CD4-positive, CD25-positive, alpha-beta regulatory T cell (primary cell): Measurements from ENCODE around the gene FREM1. TPM values are rescaled to one million over a fixed set of nuclear protein-coding genes. Genes with fewer than 3 reads are reported as not detected.

Source experiments
- ATAC-seq, 2 donors: fragments of 150-1000 bp; cut with Tn5 transposase; one replicate each; pipeline ENCODE4 v1.10.0; 2021; ENCODE audit warnings: low read depth in 2 of 2, moderate number of reproducible peaks in 2 of 2, moderate library complexity in 1 of 2
- DNase-seq, 3 donors: peaks; one replicate each; pipeline versions ENCODE4 v3.0.0 to v3.0.0-alpha.2; 2012 to 2022; ENCODE audit warnings: mixed read lengths in 1 of 3
- H3K27ac ChIP-seq: one replicate; pipeline ENCODE4 v1.7.0; 2013; ENCODE audit warnings: mild to moderate bottlenecking, low read length; ENCODE audit not compliant: insufficient read depth, poor library complexity, severe bottlenecking
- H3K27me3 ChIP-seq: one replicate; pipeline ENCODE4 v1.7.0; 2013; ENCODE audit warnings: low read length; ENCODE audit not compliant: control insufficient read depth, insufficient read depth
- H3K36me3 ChIP-seq: one replicate; pipeline ENCODE4 v1.7.0; 2013; ENCODE audit warnings: mild to moderate bottlenecking, low read length, moderate library complexity; ENCODE audit not compliant: control insufficient read depth, insufficient read depth
- H3K4me1 ChIP-seq: 2 replicates; pipeline ENCODE4 v1.7.0; 2013; ENCODE audit warnings: mild to moderate bottlenecking, low read length; ENCODE audit not compliant: insufficient read depth, control insufficient read depth, poor library complexity, severe bottlenecking
- H3K4me3 ChIP-seq: one replicate; pipeline ENCODE4 v1.7.0; 2013; ENCODE audit warnings: low read depth, mild to moderate bottlenecking, low read length, moderate library complexity
- H3K9me3 ChIP-seq, 2 experiments: 1 replicate in 1 of 2; 2 replicates in 1 of 2; pipeline ENCODE4 v1.7.0; 2013; ENCODE audit warnings: low read length in 2 of 2, mild to moderate bottlenecking in 1 of 2, moderate library complexity in 1 of 2; ENCODE audit not compliant: control insufficient read depth in 2 of 2
- H3K27ac Mint-ChIP-seq, 3 donors: one replicate each; pipeline ENCODE4 v1.8.0; 2020 to 2022; ENCODE audit warnings: mild to moderate bottlenecking in 3 of 3, mixed read lengths in 3 of 3, moderate library complexity in 2 of 3
- H3K27me3 Mint-ChIP-seq: one replicate; pipeline ENCODE4 v1.8.0; 2022; ENCODE audit warnings: mild to moderate bottlenecking, mixed read lengths
- H3K36me3 Mint-ChIP-seq: one replicate; pipeline ENCODE4 v1.8.0; 2020; ENCODE audit warnings: mixed read lengths
- H3K4me1 Mint-ChIP-seq, 4 donors: one replicate each; pipeline ENCODE4 v1.8.0; 2020 to 2022; ENCODE audit warnings: mixed read lengths in 4 of 4, mild to moderate bottlenecking in 1 of 4
- H3K4me3 Mint-ChIP-seq, 4 donors: one replicate each; pipeline ENCODE4 v1.8.0; 2020 to 2022; ENCODE audit warnings: mild to moderate bottlenecking in 4 of 4, mixed read lengths in 4 of 4, moderate library complexity in 3 of 4
- H3K9me3 Mint-ChIP-seq, 7 donors: one replicate each; pipeline ENCODE4 v1.8.0; 2020 to 2022; ENCODE audit warnings: mixed read lengths in 7 of 7, mild to moderate bottlenecking in 3 of 7, moderate library complexity in 2 of 7
- polyA plus RNA-seq, 4 donors: library from polyadenylated mRNA; unstranded; fragments of 300-500 nt; fragmentation: Illumina TruSeq; gene quantifications; one replicate each; pipeline ENCODE4 v1.2.3, GENCODE V29; 2021
- total RNA-seq: library from RNA; stranded (reverse); gene quantifications from one replicate; pipeline ENCODE4 v1.2.3, GENCODE V29; 2022

The FREM1 gene
- total and polyA plus RNA-seq, 5 donors from 2014 or later: 0.67 TPM; not detected in 4

GRCh38 chr9:14887149-14887548 lies 23.1 kb downstream of the FREM1 start:
- no peak overlapping the region for H3K4me3 ChIP-seq

GRCh38 chr9:14883310-14883944 lies 26.8 kb downstream of the FREM1 start:
- DNase-seq (no peak), ATAC-seq (no peak)
- Histone ChIP-seq H3K9me3 (no peaks in the 10 kb centered on the region), H3K36me3 (no peaks in the 10 kb centered on the region), H3K27ac (no peak overlapping the region), H3K4me3 (no peak overlapping the region), H3K4me1 (no peaks in the 10 kb centered on the region), H3K27me3 (no peaks in the 10 kb centered on the region)
- Mint-ChIP-seq H3K27me3 (no peaks in the 10 kb centered on the region), H3K36me3 (no peaks in the 10 kb centered on the region), H3K4me1 (no peaks in the 10 kb centered on the region), H3K4me3 (peak overlapping the region in 1 of 4 donors; percentile 58), H3K27ac (no peak overlapping the region), H3K9me3 (peaks cover 0 to 5% (median 0%) of the 10 kb centered on the region in 7 donors)

More at GRCh38 chr9:14887149-14887548, 23.1 kb downstream of the FREM1 start:
- Mint-ChIP-seq H3K27me3 (no peaks in the 10 kb centered on the region), H3K4me1 (no peaks in the 10 kb centered on the region), H3K9me3 (peaks cover 0 to 3% (median 0%) of the 10 kb centered on the region in 7 donors), H3K27ac (no peak overlapping the region), H3K4me3 (no peak overlapping the region), H3K36me3 (no peaks in the 10 kb centered on the region)
- DNase-seq: no peak
- no peaks in the 10 kb centered on the region for H3K4me1 ChIP-seq
- H3K27me3 ChIP-seq: no peaks in the 10 kb centered on the region
- H3K36me3 ChIP-seq: no peaks in the 10 kb centered on the region
- no peaks in the 10 kb centered on the region for H3K9me3 ChIP-seq
- no peak overlapping the region for H3K27ac ChIP-seq
- no peak for ATAC-seq

- H3K4me3 Mint-ChIP-seq: no peak overlapping the region
- no peaks in the 10 kb centered on the region for H3K4me1 ChIP-seq
- DNase-seq (no peak), ATAC-seq (no peak)
- peaks cover 0 to 6% (median 0%) of the 10 kb centered on the region in 7 donors for H3K9me3 Mint-ChIP-seq
- H3K27me3 Mint-ChIP-seq: peaks cover 4% of the 10 kb centered on the region
- no peak overlapping the region for H3K27ac Mint-ChIP-seq
- H3K27ac ChIP-seq: no peak overlapping the region
- no peaks in the 10 kb centered on the region for H3K27me3 ChIP-seq
- no peaks in the 10 kb centered on the region for H3K9me3 ChIP-seq
- H3K36me3 Mint-ChIP-seq: no peaks in the 10 kb centered on the region
- H3K36me3 ChIP-seq: no peaks in the 10 kb centered on the region
- H3K4me1 Mint-ChIP-seq: no peaks in the 10 kb centered on the region
- no peak overlapping the region for H3K4me3 ChIP-seq
Observed at GRCh38 chr9:14882090-14882489, 28.1 kb downstream of the FREM1 start.

GRCh38 chr9:14881006-14881405 lies 29.2 kb downstream of the FREM1 start:
- no peak overlapping the region for H3K27ac Mint-ChIP-seq
- H3K4me1 ChIP-seq: no peaks in the 10 kb centered on the region
- no peaks in the 10 kb centered on the region for H3K36me3 ChIP-seq
- peaks cover 0 to 8% (median 0%) of the 10 kb centered on the region in 7 donors for H3K9me3 Mint-ChIP-seq
- no peaks in the 10 kb centered on the region for H3K27me3 ChIP-seq
- H3K4me3 ChIP-seq: no peak overlapping the region
- H3K9me3 ChIP-seq: no peaks in the 10 kb centered on the region
- no peaks in the 10 kb centered on the region for H3K4me1 Mint-ChIP-seq
- no peaks in the 10 kb centered on the region for H3K36me3 Mint-ChIP-seq
- DNase-seq: no peak
- no peak for ATAC-seq
- H3K27me3 Mint-ChIP-seq: peaks cover 4% of the 10 kb centered on the region
- no peak overlapping the region for H3K27ac ChIP-seq
- H3K4me3 Mint-ChIP-seq: no peak overlapping the region

GRCh38 chr9:14870090-14870489 lies 40.1 kb downstream of the FREM1 start:
- Histone ChIP-seq H3K27ac (no peak overlapping the region), H3K4me1 (no peaks in the 10 kb centered on the region), H3K36me3 (no peaks in the 10 kb centered on the region), H3K9me3 (no peaks in the 10 kb centered on the region), H3K4me3 (no peak overlapping the region), H3K27me3 (no peaks in the 10 kb centered on the region)
- H3K27me3 Mint-ChIP-seq: no peaks in the 10 kb centered on the region
- H3K36me3 Mint-ChIP-seq: no peaks in the 10 kb centered on the region
- H3K27ac Mint-ChIP-seq: no peak overlapping the region
- ATAC-seq (no peak), DNase-seq (no peak)
- no peaks in the 10 kb centered on the region for H3K4me1 Mint-ChIP-seq
- peaks cover 0 to 8% (median 1%) of the 10 kb centered on the region in 7 donors for H3K9me3 Mint-ChIP-seq
- H3K4me3 Mint-ChIP-seq: no peak overlapping the region

- H3K4me3 ChIP-seq: no peak overlapping the region
- H3K27ac ChIP-seq: no peak overlapping the region
- Mint-ChIP-seq H3K4me3 (no peak overlapping the region), H3K27me3 (no peaks in the 10 kb centered on the region), H3K36me3 (no peaks in the 10 kb centered on the region), H3K27ac (no peak overlapping the region), H3K9me3 (peaks cover 0 to 8% (median 1%) of the 10 kb centered on the region in 7 donors), H3K4me1 (no peaks in the 10 kb centered on the region)
- H3K36me3 ChIP-seq: no peaks in the 10 kb centered on the region
- no peaks in the 10 kb centered on the region for H3K27me3 ChIP-seq
- DNase-seq: no peak
- no peak for ATAC-seq
- H3K9me3 ChIP-seq: no peaks in the 10 kb centered on the region
- no peaks in the 10 kb centered on the region for H3K4me1 ChIP-seq
Observed at GRCh38 chr9:14869671-14870070, 40.6 kb downstream of the FREM1 start.

- Mint-ChIP-seq H3K27ac (no peak overlapping the region), H3K27me3 (no peaks in the 10 kb centered on the region), H3K9me3 (peaks cover 0 to 7% (median 1%) of the 10 kb centered on the region in 7 donors), H3K4me3 (no peak overlapping the region), H3K4me1 (no peaks in the 10 kb centered on the region), H3K36me3 (no peaks in the 10 kb centered on the region)
- no peak overlapping the region for H3K27ac ChIP-seq
- no peaks in the 10 kb centered on the region for H3K4me1 ChIP-seq
- H3K36me3 ChIP-seq: no peaks in the 10 kb centered on the region
- no peaks in the 10 kb centered on the region for H3K27me3 ChIP-seq
- ATAC-seq: no peak
- H3K9me3 ChIP-seq: no peaks in the 10 kb centered on the region
- DNase-seq: no peak
- no peak overlapping the region for H3K4me3 ChIP-seq
Observed at GRCh38 chr9:14868772-14869583, 41.2 kb downstream of the FREM1 start.

GRCh38 chr9:14868418-14868771 lies 41.8 kb downstream of the FREM1 start:
- H3K4me1 ChIP-seq: no peaks in the 10 kb centered on the region
- Mint-ChIP-seq H3K36me3 (no peaks in the 10 kb centered on the region), H3K27me3 (no peaks in the 10 kb centered on the region), H3K9me3 (peaks cover 0 to 4% (median 2%) of the 10 kb centered on the region in 7 donors), H3K27ac (no peak overlapping the region), H3K4me3 (no peak overlapping the region), H3K4me1 (no peaks in the 10 kb centered on the region)
- H3K27ac ChIP-seq: no peak overlapping the region
- DNase-seq (no peak), ATAC-seq (no peak)
- no peaks in the 10 kb centered on the region for H3K36me3 ChIP-seq
- no peak overlapping the region for H3K4me3 ChIP-seq
- H3K9me3 ChIP-seq: no peaks in the 10 kb centered on the region
- H3K27me3 ChIP-seq: no peaks in the 10 kb centered on the region
